ENCODE results near the gene ATP7B.

DNA sequence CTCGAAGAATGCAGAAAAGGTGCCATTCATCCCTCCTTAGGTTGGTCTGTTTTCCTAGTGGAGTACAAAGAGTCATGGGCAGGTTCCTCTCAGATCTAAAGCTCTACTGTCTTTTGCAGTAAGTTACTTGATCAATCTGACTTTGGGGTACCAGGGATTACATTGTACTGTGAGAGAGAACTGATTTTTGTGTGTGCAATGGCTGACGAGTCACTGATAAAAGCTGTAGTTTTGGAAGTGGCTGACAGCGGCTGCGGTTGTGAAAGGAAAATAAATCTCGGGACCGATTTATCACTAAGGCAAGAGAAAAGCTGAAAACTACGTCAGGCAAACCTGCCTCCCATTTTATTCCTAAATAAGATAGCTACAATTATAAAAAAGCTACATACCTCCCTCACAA is 40.1 kb upstream of the ATP7B start:
- TF ChIP-seq POLR2AphosphoS5 (IDR thresholded peaks at IDR 0.05) (no peak), EP300 (IDR thresholded peaks at IDR 0.05; ENCODE audit: low read depth) (no peak)
- TF ChIP-seq, protein P1, sequence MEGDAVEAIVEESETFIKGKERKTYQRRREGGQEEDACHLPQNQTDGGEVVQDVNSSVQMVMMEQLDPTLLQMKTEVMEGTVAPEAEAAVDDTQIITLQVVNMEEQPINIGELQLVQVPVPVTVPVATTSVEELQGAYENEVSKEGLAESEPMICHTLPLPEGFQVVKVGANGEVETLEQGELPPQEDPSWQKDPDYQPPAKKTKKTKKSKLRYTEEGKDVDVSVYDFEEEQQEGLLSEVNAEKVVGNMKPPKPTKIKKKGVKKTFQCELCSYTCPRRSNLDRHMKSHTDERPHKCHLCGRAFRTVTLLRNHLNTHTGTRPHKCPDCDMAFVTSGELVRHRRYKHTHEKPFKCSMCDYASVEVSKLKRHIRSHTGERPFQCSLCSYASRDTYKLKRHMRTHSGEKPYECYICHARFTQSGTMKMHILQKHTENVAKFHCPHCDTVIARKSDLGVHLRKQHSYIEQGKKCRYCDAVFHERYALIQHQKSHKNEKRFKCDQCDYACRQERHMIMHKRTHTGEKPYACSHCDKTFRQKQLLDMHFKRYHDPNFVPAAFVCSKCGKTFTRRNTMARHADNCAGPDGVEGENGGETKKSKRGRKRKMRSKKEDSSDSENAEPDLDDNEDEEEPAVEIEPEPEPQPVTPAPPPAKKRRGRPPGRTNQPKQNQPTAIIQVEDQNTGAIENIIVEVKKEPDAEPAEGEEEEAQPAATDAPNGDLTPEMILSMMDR (IDR thresholded peaks at IDR 0.05), result no peak

Measured in transverse colon (tissue), 4 donors.